Esophagus muscularis mucosa (tissue), 4 donors: ENCODE results near the gene CFAP157.

Experiments used
- CTCF ChIP-seq, 3 experiments: fragments of 200-600 bp in 2 of 3; fragments of 450-650 bp in 1 of 3; sonication (generic) in 2 of 3; IDR thresholded peaks; one replicate each; pipeline ENCODE4 v1.5.1; 2017 to 2019; ENCODE audit warnings: antibody characterized with exemption in 3 of 3, mild to moderate bottlenecking in 2 of 3, moderate library complexity in 1 of 3
- EP300 ChIP-seq: sonication (generic); formaldehyde crosslinking; IDR thresholded peaks from one replicate; pipeline ENCODE4 v1.6.1; 2017; ENCODE audit warnings: antibody characterized with exemption
- POLR2AphosphoS5 ChIP-seq, 2 donors: sonication (generic); formaldehyde crosslinking; IDR thresholded peaks; one replicate each; pipeline ENCODE4 v1.6.1; 2017; ENCODE audit warnings: antibody characterized with exemption in 2 of 2

- TF ChIP-seq POLR2AphosphoS5 (IDR thresholded peaks at IDR 0.05) (no peak), CTCF (IDR thresholded peaks at IDR 0.05) (no peak), EP300 (no peak)
These were observed 25.1 kb downstream of the CFAP157 start for GRCh38 chr9:127731938-127732337.
